T-cell (primary cell): ENCODE results near the gene OR2G3. TPM values are rescaled to one million over a fixed set of nuclear protein-coding genes. Genes with fewer than 3 reads are reported as not detected.

ENCODE experiments used
- ATAC-seq, 4 experiments: fragments of 200-7000 bp in 3 of 4; fragments of 150-1000 bp in 1 of 4; cut with Tn5 transposase; replicated peaks in 1 of 4; 1 replicate in 3 of 4; 2 replicates in 1 of 4; pipeline ENCODE4 v1.10.0; 2021; ENCODE audit warnings: moderate library complexity in 3 of 4, mild to moderate bottlenecking in 2 of 4, moderate number of reproducible peaks in 1 of 4
- CTCF ChIA-PET, 2 donors: fragments of 300-600 bp; sonication (Branson Sonifier 250); formaldehyde crosslinking; loops; one replicate each; lab custom pipeline; 2022; ENCODE audit warnings: antibody characterized with exemption in 2 of 2; lab: Charles Lee
- POLR2A ChIA-PET, 2 donors: fragments of 300-600 bp; sonication (Branson Sonifier 250); formaldehyde crosslinking; loops; one replicate each; lab custom pipeline; 2022; ENCODE audit warnings: antibody characterized with exemption in 2 of 2; lab: Charles Lee
- DNase-seq, 35 experiments: peaks; one replicate each; pipeline versions ENCODE4 v3.0.0 to v3.0.0-alpha.2; 2013 to 2023
- H3K27ac ChIP-seq: one replicate; pipeline ENCODE4 v1.5.1; 2013; ENCODE audit warnings: low read length
- H3K27me3 ChIP-seq, 2 experiments: replicated peaks in 1 of 2; 1 replicate in 1 of 2; 2 replicates in 1 of 2; pipeline versions ENCODE4 v1.6.1 to v1.7.0; 2013; ENCODE audit warnings: low read length in 1 of 2, mixed read lengths in 1 of 2; ENCODE audit not compliant: control insufficient read depth in 2 of 2, insufficient read depth in 2 of 2; ENCODE audit errors: extremely low read depth in 1 of 2
- H3K36me3 ChIP-seq, 2 donors: 1 replicate in 1 of 2; 2 replicates in 1 of 2; pipeline versions ENCODE4 v1.6.1 to v1.7.0; 2013; ENCODE audit warnings: low read length in 1 of 2; ENCODE audit not compliant: control insufficient read depth in 2 of 2, insufficient read depth in 1 of 2; ENCODE audit errors: extremely low read depth in 1 of 2
- H3K4me1 ChIP-seq, 2 experiments: 1 replicate in 1 of 2; 2 replicates in 1 of 2; pipeline versions ENCODE4 v1.6.1 to v1.7.0; 2013; ENCODE audit warnings: low read length in 2 of 2, mixed read lengths in 1 of 2; ENCODE audit not compliant: insufficient read depth in 2 of 2, control insufficient read depth in 1 of 2; ENCODE audit errors: extremely low read depth in 1 of 2
- H3K4me3 ChIP-seq, 2 donors: 1 replicate in 1 of 2; 2 replicates in 1 of 2; pipeline versions ENCODE4 v1.5.1 to v1.7.0; 2013; ENCODE audit warnings: mild to moderate bottlenecking in 2 of 2, low read length in 1 of 2, moderate library complexity in 1 of 2; ENCODE audit not compliant: control insufficient read depth in 1 of 2; ENCODE audit errors: extremely low read depth in 1 of 2
- H3K9me3 ChIP-seq: 2 replicates; pipeline ENCODE4 v1.7.0; 2013
- H3K27ac Mint-ChIP-seq, 2 donors: one replicate each; pipeline ENCODE4 v1.8.0; 2020 to 2021; ENCODE audit warnings: mild to moderate bottlenecking in 2 of 2, mixed read lengths in 2 of 2
- H3K27me3 Mint-ChIP-seq, 2 donors: one replicate each; pipeline ENCODE4 v1.8.0; 2021 to 2022; ENCODE audit warnings: mixed read lengths in 2 of 2
- H3K36me3 Mint-ChIP-seq: one replicate; pipeline ENCODE4 v1.8.0; 2021; ENCODE audit warnings: mixed read lengths
- H3K4me1 Mint-ChIP-seq, 3 donors: one replicate each; pipeline ENCODE4 v1.8.0; 2020 to 2022; ENCODE audit warnings: mixed read lengths in 3 of 3, mild to moderate bottlenecking in 1 of 3
- H3K4me3 Mint-ChIP-seq, 3 donors: one replicate each; pipeline ENCODE4 v1.8.0; 2020 to 2022; ENCODE audit warnings: mild to moderate bottlenecking in 3 of 3, mixed read lengths in 3 of 3, moderate library complexity in 3 of 3
- H3K9me3 Mint-ChIP-seq, 3 donors: one replicate each; pipeline ENCODE4 v1.8.0; 2020 to 2022; ENCODE audit warnings: mixed read lengths in 3 of 3
- WGBS: methylation state at CpG from one replicate; pipeline ENCODE4 v1.1.5; 2013; ENCODE audit warnings: missing lambda C conversion rate; ENCODE audit not compliant: insufficient coverage; 5-methylcytosine and 5-hydroxymethylcytosine counted together
- total RNA-seq, 35 experiments: library from RNA in 6 of 35; stranded (reverse) in 6 of 35; fragments of 120-200 nt in 1 of 35; gene quantifications; one replicate each; pipeline versions ENCODE4 v1.2.1 to v1.2.4 and lab custom pipeline; 2013 to 2026

Gene OR2G3
- total RNA-seq, 5 donors from 2014 or later (not counting 1 experiment from before 2014, with no cell fraction given), result not detected

- H3K27me3 ChIP-seq, result peaks cover 0 to 25% of the 10 kb centered on the region in 2 experiments
- no peaks in the 10 kb centered on the region for H3K36me3 ChIP-seq
- Mint-ChIP-seq H3K4me1 (peaks cover 0 to 11% (median 0%) of the 10 kb centered on the region in 3 donors), H3K36me3 (no peaks in the 10 kb centered on the region), H3K9me3 (peaks cover 0 to 7% (median 3%) of the 10 kb centered on the region in 3 donors), H3K27me3 (peaks cover 30 to 69% of the 10 kb centered on the region in 2 donors), H3K27ac (no peak overlapping the region), H3K4me3 (no peak overlapping the region)
- DNase-seq (no peak), ATAC-seq (no peak)
- H3K27ac ChIP-seq, result no peak overlapping the region
- no peaks in the 10 kb centered on the region for H3K4me1 ChIP-seq
- POLR2A ChIA-PET, result no interaction called here
- CTCF ChIA-PET, result interaction anchor here in 1 of 2 donors (0.5 kb wide), 1 partner anchor 864 kb away, joined by 3 read pairs; no protein-coding TSS in a partner anchor
- no peak overlapping the region for H3K4me3 ChIP-seq
- WGBS, result 86% methylated on average over 2 of the region's 4 CpGs
- H3K9me3 ChIP-seq, result no peaks in the 10 kb centered on the region
These were observed 32.6 kb downstream of the OR2G3 start for GRCh38 chr1:247638011-247638410.

- Histone ChIP-seq H3K27me3 (peaks cover 0 to 25% of the 10 kb centered on the region in 2 experiments), H3K9me3 (no peaks in the 10 kb centered on the region), H3K27ac (no peak overlapping the region), H3K4me3 (no peak overlapping the region), H3K36me3 (no peaks in the 10 kb centered on the region), H3K4me1 (no peaks in the 10 kb centered on the region)
- CTCF ChIA-PET, result interaction anchor here (0.5 to 0.6 kb wide), 2 partner anchors 917 to 1109 kb away, joined by 3 read pairs; no protein-coding TSS in a partner anchor
- Mint-ChIP-seq H3K9me3 (peaks cover 0 to 7% (median 4%) of the 10 kb centered on the region in 3 donors), H3K4me1 (peaks cover 0 to 11% (median 0%) of the 10 kb centered on the region in 3 donors), H3K36me3 (no peaks in the 10 kb centered on the region), H3K4me3 (peak overlapping the region in 2 of 3 donors; percentile 48 to 70), H3K27me3 (peaks cover 30 to 68% of the 10 kb centered on the region in 2 donors), H3K27ac (no peak overlapping the region)
- DNase-seq (no peak), ATAC-seq (no peak)
- WGBS, result 93% methylated on average over 2 of the region's 6 CpGs
- POLR2A ChIA-PET, result no interaction called here
These were observed 33.4 kb downstream of the OR2G3 start for GRCh38 chr1:247638781-247639180.

- WGBS, result 17% methylated on average over 49 of the region's 55 CpGs
These were observed 34.1 kb downstream of the OR2G3 start for GRCh38 chr1:247639381-247639981.

GRCh38 chr1:247642742-247643141 lies 37.4 kb downstream of the OR2G3 start:
- Histone ChIP-seq H3K27ac (no peak overlapping the region), H3K9me3 (no peaks in the 10 kb centered on the region), H3K4me3 (no peak overlapping the region), H3K4me1 (no peaks in the 10 kb centered on the region), H3K36me3 (no peaks in the 10 kb centered on the region), H3K27me3 (peaks cover 0 to 17% of the 10 kb centered on the region in 2 experiments)
- 0% methylated on average over 1 of the region's 5 CpGs for WGBS
- H3K9me3 Mint-ChIP-seq, result peaks cover 0 to 7% (median 0%) of the 10 kb centered on the region in 3 donors
- H3K4me1 Mint-ChIP-seq, result peaks cover 0 to 11% (median 0%) of the 10 kb centered on the region in 3 donors
- H3K4me3 Mint-ChIP-seq, result no peak overlapping the region
- DNase-seq (no peak), ATAC-seq (no peak)
- peaks cover 20 to 41% of the 10 kb centered on the region in 2 donors for H3K27me3 Mint-ChIP-seq
- CTCF ChIA-PET, result no interaction called here
- H3K27ac Mint-ChIP-seq, result no peak overlapping the region
- no peaks in the 10 kb centered on the region for H3K36me3 Mint-ChIP-seq
- POLR2A ChIA-PET, result no interaction called here

More at GRCh38 chr1:247639381-247639981, 34.1 kb downstream of the OR2G3 start:
- Mint-ChIP-seq H3K27ac (no peak overlapping the region), H3K4me3 (peak overlapping the region in 1 of 3 donors; percentile 70), H3K9me3 (peaks cover 0 to 7% (median 4%) of the 10 kb centered on the region in 3 donors), H3K27me3 (peaks cover 30 to 64% of the 10 kb centered on the region in 2 donors), H3K4me1 (peaks cover 0 to 11% (median 0%) of the 10 kb centered on the region in 3 donors), H3K36me3 (no peaks in the 10 kb centered on the region)
- peaks cover 0 to 25% of the 10 kb centered on the region in 2 experiments for H3K27me3 ChIP-seq
- no peaks in the 10 kb centered on the region for H3K36me3 ChIP-seq
- H3K4me3 ChIP-seq, result peak overlapping the region in 1 of 2 donors; percentile 10
- ATAC-seq, result peak; percentile 48 to 98 (median 63)
- peak in 23 of 35 experiments; percentile 2 to 47 (median 15) for DNase-seq
- no peaks in the 10 kb centered on the region for H3K4me1 ChIP-seq
- no peaks in the 10 kb centered on the region for H3K9me3 ChIP-seq
- POLR2A ChIA-PET, result no interaction called here
- no peak overlapping the region for H3K27ac ChIP-seq
- CTCF ChIA-PET, result interaction anchor here in 1 of 2 donors (0.6 kb wide), 1 partner anchor 1110 kb away, joined by 3 read pairs; no protein-coding TSS in a partner anchor

- Histone ChIP-seq H3K36me3 (no peaks in the 10 kb centered on the region), H3K4me3 (no peak overlapping the region), H3K9me3 (no peaks in the 10 kb centered on the region), H3K27me3 (no peaks in the 10 kb centered on the region), H3K4me1 (no peaks in the 10 kb centered on the region), H3K27ac (no peak overlapping the region)
- DNase-seq (no peak), ATAC-seq (no peak)
- H3K27me3 Mint-ChIP-seq, result peaks cover 1 to 8% of the 10 kb centered on the region in 2 donors
- POLR2A ChIA-PET, result no interaction called here
- H3K4me1 Mint-ChIP-seq, result no peaks in the 10 kb centered on the region
- CTCF ChIA-PET, result no interaction called here
- no peak overlapping the region for H3K4me3 Mint-ChIP-seq
- H3K9me3 Mint-ChIP-seq, result peaks cover 0 to 4% (median 0%) of the 10 kb centered on the region in 3 donors
- no peak overlapping the region for H3K27ac Mint-ChIP-seq
- WGBS, result no CpG with 5 or more reads among the region's 4 CpGs
- H3K36me3 Mint-ChIP-seq, result no peaks in the 10 kb centered on the region
These were observed 41.5 kb downstream of the OR2G3 start for GRCh38 chr1:247646867-247647266.

GRCh38 chr1:247647864-247648263 lies 42.5 kb downstream of the OR2G3 start:
- H3K9me3 Mint-ChIP-seq, result peaks cover 0 to 4% (median 0%) of the 10 kb centered on the region in 3 donors
- ChIA-PET POLR2A (no interaction called here), CTCF (no interaction called here)
- no peak overlapping the region for H3K27ac Mint-ChIP-seq
- H3K36me3 Mint-ChIP-seq, result no peaks in the 10 kb centered on the region
- H3K27me3 ChIP-seq, result no peaks in the 10 kb centered on the region
- no CpG with 5 or more reads among the region's 2 CpGs for WGBS
- no peaks in the 10 kb centered on the region for H3K36me3 ChIP-seq
- H3K4me3 Mint-ChIP-seq, result no peak overlapping the region
- H3K27me3 Mint-ChIP-seq, result peaks cover 1 to 3% of the 10 kb centered on the region in 2 donors
- H3K9me3 ChIP-seq, result no peaks in the 10 kb centered on the region
- no peak overlapping the region for H3K27ac ChIP-seq
- ATAC-seq (no peak), DNase-seq (no peak)
- H3K4me1 ChIP-seq, result no peaks in the 10 kb centered on the region
- no peaks in the 10 kb centered on the region for H3K4me1 Mint-ChIP-seq
- H3K4me3 ChIP-seq, result no peak overlapping the region
